Measurements from ENCODE around the gene LRIT3.

Gene LRIT3

GRCh38 chr4:109886303-109886702 is 38.4 kb downstream of the LRIT3 start:
- POLR2A ChIA-PET = no interaction called here
- no peak for DNase-seq (ENCODE audit: extremely low spot score)
- CTCF ChIA-PET = no interaction called here
- TF ChIP-seq ARNT (IDR thresholded peaks at IDR 0.05) (no peak), FOXM1 (IDR thresholded peaks at IDR 0.05; ENCODE audit: borderline replicate concordance) (no peak), FOXA1 (IDR thresholded peaks at IDR 0.05) (no peak), L3MBTL2 (conservative IDR thresholded peaks at IDR 0.05) (no peak), LEF1 (IDR thresholded peaks at IDR 0.05; ENCODE audit: borderline replicate concordance) (no peak), HDGF (IDR thresholded peaks at IDR 0.05; ENCODE audit: borderline replicate concordance) (no peak), CTBP1 (IDR thresholded peaks at IDR 0.05; ENCODE audit: borderline replicate concordance) (no peak), NFRKB (IDR thresholded peaks at IDR 0.05) (no peak), SUZ12 (IDR thresholded peaks at IDR 0.05) (no peak), TARDBP (IDR thresholded peaks at IDR 0.05) (no peak), ELF4 (IDR thresholded peaks at IDR 0.05) (no peak), BHLHE40 (IDR thresholded peaks at IDR 0.05; ENCODE audit: borderline replicate concordance) (no peak), FOXK2 (IDR thresholded peaks at IDR 0.05) (no peak), ZNF384 (IDR thresholded peaks at IDR 0.05) (no peak), PKNOX1 (IDR thresholded peaks at IDR 0.05) (no peak), SP1 (IDR thresholded peaks at IDR 0.05) (no peak)

- TF ChIP-seq SUZ12 (IDR thresholded peaks at IDR 0.05) (no peak), HDGF (IDR thresholded peaks at IDR 0.05; ENCODE audit: borderline replicate concordance) (no peak), FOXA1 (IDR thresholded peaks at IDR 0.05) (no peak), LEF1 (IDR thresholded peaks at IDR 0.05; ENCODE audit: borderline replicate concordance) (no peak), NFRKB (IDR thresholded peaks at IDR 0.05) (no peak), BHLHE40 (IDR thresholded peaks at IDR 0.05; ENCODE audit: borderline replicate concordance) (no peak), FOXM1 (IDR thresholded peaks at IDR 0.05; ENCODE audit: borderline replicate concordance) (no peak), CTBP1 (IDR thresholded peaks at IDR 0.05; ENCODE audit: borderline replicate concordance) (no peak), SP1 (IDR thresholded peaks at IDR 0.05) (no peak), ZNF384 (IDR thresholded peaks at IDR 0.05) (no peak), TARDBP (IDR thresholded peaks at IDR 0.05) (no peak), FOXK2 (IDR thresholded peaks at IDR 0.05) (no peak), PKNOX1 (IDR thresholded peaks at IDR 0.05) (no peak), L3MBTL2 (conservative IDR thresholded peaks at IDR 0.05) (no peak), ARNT (IDR thresholded peaks at IDR 0.05) (no peak), ELF4 (IDR thresholded peaks at IDR 0.05) (no peak)
- POLR2A ChIA-PET = no interaction called here
- CTCF ChIA-PET = no interaction called here
Observed at GRCh38 chr4:109887071-109887470, 39.2 kb downstream of the LRIT3 start.

GRCh38 chr4:109890076-109890475 is 42.2 kb downstream of the LRIT3 start:
- POLR2A ChIA-PET = no interaction called here
- TF ChIP-seq FOXM1 (IDR thresholded peaks at IDR 0.05; ENCODE audit: borderline replicate concordance) (no peak), SP1 (IDR thresholded peaks at IDR 0.05) (no peak), ZNF384 (IDR thresholded peaks at IDR 0.05) (no peak), CTBP1 (IDR thresholded peaks at IDR 0.05; ENCODE audit: borderline replicate concordance) (no peak), FOXA1 (IDR thresholded peaks at IDR 0.05) (no peak), L3MBTL2 (conservative IDR thresholded peaks at IDR 0.05) (no peak), HDGF (IDR thresholded peaks at IDR 0.05; ENCODE audit: borderline replicate concordance) (no peak), FOXK2 (IDR thresholded peaks at IDR 0.05) (no peak), PKNOX1 (IDR thresholded peaks at IDR 0.05) (no peak), BHLHE40 (IDR thresholded peaks at IDR 0.05; ENCODE audit: borderline replicate concordance) (no peak), ELF4 (IDR thresholded peaks at IDR 0.05) (no peak), ARNT (IDR thresholded peaks at IDR 0.05) (no peak), NFRKB (IDR thresholded peaks at IDR 0.05) (no peak), TARDBP (IDR thresholded peaks at IDR 0.05) (no peak), LEF1 (IDR thresholded peaks at IDR 0.05; ENCODE audit: borderline replicate concordance) (no peak), SUZ12 (IDR thresholded peaks at IDR 0.05) (no peak)
- no peak for DNase-seq (ENCODE audit: extremely low spot score)
- CTCF ChIA-PET = no interaction called here

More at GRCh38 chr4:109887071-109887470, 39.2 kb downstream of the LRIT3 start:
- no peak for DNase-seq (ENCODE audit: extremely low spot score)

- DNase-seq (ENCODE audit: extremely low spot score) = no peak
- POLR2A ChIA-PET = no interaction called here
- CTCF ChIA-PET = no interaction called here
- TF ChIP-seq ELF4 (IDR thresholded peaks at IDR 0.05) = no peak
- no peak for TF ChIP-seq CTBP1 (IDR thresholded peaks at IDR 0.05; ENCODE audit: borderline replicate concordance)
- TF ChIP-seq ZNF384 (IDR thresholded peaks at IDR 0.05) = no peak
- no peak for TF ChIP-seq PKNOX1 (IDR thresholded peaks at IDR 0.05)
- TF ChIP-seq L3MBTL2 (conservative IDR thresholded peaks at IDR 0.05) = no peak
- TF ChIP-seq FOXA1 (IDR thresholded peaks at IDR 0.05) = no peak
- no peak for TF ChIP-seq NFRKB (IDR thresholded peaks at IDR 0.05)
Observed at GRCh38 chr4:109902559-109903251, 54.8 kb downstream of the LRIT3 start.

- CTCF ChIA-PET = no interaction called here
- TF ChIP-seq SP1 (IDR thresholded peaks at IDR 0.05) (no peak), NFRKB (IDR thresholded peaks at IDR 0.05) (no peak), BHLHE40 (IDR thresholded peaks at IDR 0.05; ENCODE audit: borderline replicate concordance) (no peak), ARNT (IDR thresholded peaks at IDR 0.05) (no peak), TARDBP (IDR thresholded peaks at IDR 0.05) (no peak), SUZ12 (IDR thresholded peaks at IDR 0.05) (no peak), CTBP1 (IDR thresholded peaks at IDR 0.05; ENCODE audit: borderline replicate concordance) (no peak), FOXK2 (IDR thresholded peaks at IDR 0.05) (no peak), HDGF (IDR thresholded peaks at IDR 0.05; ENCODE audit: borderline replicate concordance) (no peak)
- POLR2A ChIA-PET = no interaction called here
- no peak for DNase-seq (ENCODE audit: extremely low spot score)
Observed at GRCh38 chr4:109908731-109909130, 60.8 kb downstream of the LRIT3 start.
